Thoracic aorta (tissue), 2 donors: ENCODE data around the gene CYCS. TPM values are rescaled to one million over a fixed set of nuclear protein-coding genes. Genes with fewer than 3 reads are reported as not detected.
"Not testable (repeated sequence)": the region's sequence is repeated elsewhere in the genome, so short reads cannot be mapped to it uniquely, and the experiment has no call there.

Source experiments
- ATAC-seq: fragments of 150-250 bp; one replicate; pipeline ENCODE4 v1.8.0; 2017; ENCODE audit warnings: low read depth; ENCODE audit not compliant: insufficient number of reproducible peaks, low FRiP score
- DNase-seq: peaks from one replicate; pipeline ENCODE4 v3.0.0-alpha.2; 2020; ENCODE audit warnings: low spot score
- H3K27ac ChIP-seq, 2 donors: fragments of 200-600 bp; sonication (generic); 1 replicate in 1 of 2; 2 replicates in 1 of 2; pipeline ENCODE4 v1.5.1; 2016; ENCODE audit warnings: mild to moderate bottlenecking in 2 of 2, moderate library complexity in 2 of 2
- H3K27me3 ChIP-seq: fragments of 200-600 bp; sonication (generic); replicated peaks from 2 replicates; pipeline ENCODE4 v1.6.0; 2016; ENCODE audit warnings: mild to moderate bottlenecking; ENCODE audit not compliant: insufficient read depth
- H3K36me3 ChIP-seq: fragments of 200-600 bp; sonication (generic); one replicate; pipeline ENCODE4 v1.5.1; 2016
- H3K4me1 ChIP-seq, 2 donors: fragments of 200-600 bp; sonication (generic); 1 replicate in 1 of 2; 2 replicates in 1 of 2; pipeline versions ENCODE4 v1.5.1 to v1.6.0; 2016; ENCODE audit warnings: low read depth in 2 of 2, mild to moderate bottlenecking in 1 of 2; ENCODE audit not compliant: control insufficient read depth in 1 of 2
- H3K4me3 ChIP-seq: fragments of 200-600 bp; sonication (generic); 2 replicates; pipeline ENCODE4 v1.5.1; 2016; ENCODE audit warnings: mild to moderate bottlenecking
- H3K9me3 ChIP-seq: fragments of 200-600 bp; sonication (generic); 2 replicates; pipeline ENCODE4 v1.5.1; 2016
- total RNA-seq, 2 donors: library from RNA; depleted of rRNA; stranded (reverse); fragments of >200 nt; gene quantifications; one replicate each; pipeline versions ENCODE4 v1.1.0 to v1.2.3, GENCODE V29; 2016
- TF ChIP-seq, protein P1 (sequence below): fragments of 200-600 bp; sonication (generic); IDR thresholded peaks from one replicate; pipeline ENCODE4 v1.5.1; 2019; ENCODE audit warnings: antibody characterized with exemption

Gene CYCS
- total RNA-seq, 2 donors from 2014 or later: 16.8 to 29.7 TPM

DNA sequence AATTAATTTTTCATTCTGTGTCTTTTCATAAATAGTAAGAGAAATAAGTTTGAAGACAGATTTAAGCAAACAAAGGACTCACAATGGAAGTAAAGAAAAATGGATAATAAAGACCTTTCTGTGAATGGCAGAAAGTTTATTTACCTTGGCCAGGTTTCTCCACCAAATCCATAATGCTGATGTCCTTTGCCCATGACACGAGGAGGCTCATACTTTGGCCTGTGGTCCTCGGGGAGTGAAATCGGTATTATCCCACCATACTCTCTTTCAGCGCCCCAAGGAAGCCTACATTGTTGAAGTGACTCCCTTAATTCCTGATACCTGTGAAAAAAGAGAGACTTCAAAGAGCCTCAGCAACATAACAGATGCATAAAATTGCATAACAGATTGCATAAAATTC lies 43.1 kb upstream of the CYCS start:
- no peak for DNase-seq
- ATAC-seq: no peak
- TF ChIP-seq, protein P1, sequence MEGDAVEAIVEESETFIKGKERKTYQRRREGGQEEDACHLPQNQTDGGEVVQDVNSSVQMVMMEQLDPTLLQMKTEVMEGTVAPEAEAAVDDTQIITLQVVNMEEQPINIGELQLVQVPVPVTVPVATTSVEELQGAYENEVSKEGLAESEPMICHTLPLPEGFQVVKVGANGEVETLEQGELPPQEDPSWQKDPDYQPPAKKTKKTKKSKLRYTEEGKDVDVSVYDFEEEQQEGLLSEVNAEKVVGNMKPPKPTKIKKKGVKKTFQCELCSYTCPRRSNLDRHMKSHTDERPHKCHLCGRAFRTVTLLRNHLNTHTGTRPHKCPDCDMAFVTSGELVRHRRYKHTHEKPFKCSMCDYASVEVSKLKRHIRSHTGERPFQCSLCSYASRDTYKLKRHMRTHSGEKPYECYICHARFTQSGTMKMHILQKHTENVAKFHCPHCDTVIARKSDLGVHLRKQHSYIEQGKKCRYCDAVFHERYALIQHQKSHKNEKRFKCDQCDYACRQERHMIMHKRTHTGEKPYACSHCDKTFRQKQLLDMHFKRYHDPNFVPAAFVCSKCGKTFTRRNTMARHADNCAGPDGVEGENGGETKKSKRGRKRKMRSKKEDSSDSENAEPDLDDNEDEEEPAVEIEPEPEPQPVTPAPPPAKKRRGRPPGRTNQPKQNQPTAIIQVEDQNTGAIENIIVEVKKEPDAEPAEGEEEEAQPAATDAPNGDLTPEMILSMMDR: no peak
- Histone ChIP-seq H3K27ac (no peak overlapping the region), H3K36me3 (peaks cover 3% of the 10 kb centered on the region), H3K4me3 (no peak overlapping the region), H3K27me3 (no peaks in the 10 kb centered on the region), H3K4me1 (no peaks in the 10 kb centered on the region), H3K9me3 (no peaks in the 10 kb centered on the region)

- no peak overlapping the region for H3K4me3 ChIP-seq
- H3K4me1 ChIP-seq: no peaks in the 10 kb centered on the region
- peaks cover 3% of the 10 kb centered on the region for H3K36me3 ChIP-seq
- DNase-seq: no peak
- H3K9me3 ChIP-seq: no peaks in the 10 kb centered on the region
- TF ChIP-seq, protein P1: no peak
- H3K27me3 ChIP-seq: no peaks in the 10 kb centered on the region
- ATAC-seq: no peak
- no peak overlapping the region for H3K27ac ChIP-seq
Observed at GRCh38 chr7:25167262-25167843, 42.3 kb upstream of the CYCS start.

DNA sequence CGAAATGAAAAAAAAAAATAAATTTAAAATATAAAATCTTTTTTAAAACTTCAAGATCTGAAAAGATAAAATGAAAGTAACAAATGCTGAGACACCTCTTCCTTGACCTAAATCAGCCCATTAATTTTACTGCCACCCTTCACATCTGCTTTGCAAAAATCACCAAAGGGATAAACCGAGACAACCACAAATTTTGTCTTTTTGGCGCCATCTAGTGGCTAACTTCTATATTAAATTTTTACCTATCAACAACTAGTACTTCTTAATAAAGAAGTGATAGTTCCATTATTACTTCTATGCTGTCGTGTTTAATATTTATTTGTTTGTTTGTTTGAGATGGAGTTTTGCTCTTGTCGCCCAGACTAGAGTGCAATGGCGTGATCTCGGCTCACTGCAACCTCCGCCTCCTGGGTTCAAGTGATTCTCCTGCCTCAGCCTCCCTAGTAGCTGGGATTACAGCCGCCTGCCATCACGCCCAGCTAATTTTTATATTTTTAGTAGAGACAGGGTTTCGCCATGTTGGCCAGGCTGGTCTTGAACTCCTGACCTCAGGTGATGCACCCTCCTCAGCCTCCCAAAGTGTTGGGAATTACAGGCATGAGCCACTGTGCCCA lies 35.0 kb upstream of the CYCS start:
- not testable (repeated sequence) for H3K27me3 ChIP-seq, ATAC-seq, H3K4me3 ChIP-seq, H3K27ac ChIP-seq, DNase-seq, H3K9me3 ChIP-seq, H3K36me3 ChIP-seq, H3K4me1 ChIP-seq
- TF ChIP-seq, protein P1: peak; percentile 50

DNA sequence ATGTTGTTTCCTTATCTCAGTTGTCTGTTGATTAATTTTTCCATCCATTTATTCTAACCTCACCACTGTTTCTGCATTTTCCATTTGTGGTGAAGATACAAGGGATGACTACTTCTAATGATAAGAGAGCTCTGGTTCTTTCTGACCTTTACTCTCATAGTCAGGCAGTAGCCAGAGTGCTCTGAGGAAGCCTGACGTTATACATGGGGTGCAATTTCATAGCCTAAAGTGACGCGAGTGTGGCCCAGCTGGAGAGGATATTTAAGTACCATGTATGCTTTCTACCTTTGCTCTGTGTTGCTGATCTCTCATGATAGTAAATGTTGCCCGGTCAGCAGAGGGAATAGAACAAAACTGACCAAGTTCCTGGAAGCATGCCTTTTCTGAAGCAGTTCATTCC lies 33.9 kb upstream of the CYCS start:
- no peak overlapping the region for H3K27ac ChIP-seq
- no peak overlapping the region for H3K4me3 ChIP-seq
- no peaks in the 10 kb centered on the region for H3K4me1 ChIP-seq
- TF ChIP-seq, protein P1: no peak
- peaks cover 4% of the 10 kb centered on the region for H3K36me3 ChIP-seq
- DNase-seq: no peak
- no peak for ATAC-seq
- no peaks in the 10 kb centered on the region for H3K9me3 ChIP-seq
- H3K27me3 ChIP-seq: no peaks in the 10 kb centered on the region

DNA sequence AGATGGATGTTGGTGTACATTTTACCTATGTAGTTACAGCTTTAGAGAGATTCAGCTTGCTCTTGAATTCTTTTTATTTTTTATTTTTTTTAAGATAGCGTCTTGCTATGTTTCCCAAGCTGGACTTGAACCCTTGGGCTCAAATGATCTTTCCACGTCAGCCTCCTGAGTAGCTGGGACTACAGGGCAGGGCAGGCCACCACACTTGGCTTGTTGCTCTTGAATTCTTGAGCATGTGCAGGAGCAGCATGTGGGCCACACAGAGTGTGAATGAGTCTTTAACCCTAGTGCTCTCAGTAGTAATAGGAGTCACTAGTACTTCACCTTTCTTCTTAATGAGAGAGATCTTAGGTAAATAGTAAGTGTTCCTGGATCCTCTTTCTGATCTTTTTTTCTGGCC lies 26.7 kb upstream of the CYCS start:
- Histone ChIP-seq H3K4me3 (no peak overlapping the region), H3K9me3 (no peaks in the 10 kb centered on the region), H3K27ac (no peak overlapping the region), H3K27me3 (no peaks in the 10 kb centered on the region), H3K36me3 (peaks cover 10% of the 10 kb centered on the region), H3K4me1 (no peaks in the 10 kb centered on the region)
- TF ChIP-seq, protein P1: no peak
- ATAC-seq (no peak), DNase-seq (no peak)
